Measurements from ENCODE around the gene PDE4DIP. TPM values are rescaled to one million over a fixed set of nuclear protein-coding genes. Genes with fewer than 3 reads are reported as not detected.
"Not testable (repeated sequence)": the region's sequence is repeated elsewhere in the genome, so short reads cannot be mapped to it uniquely, and the experiment has no call there.

PDE4DIP gene
- total RNA-seq, 2 experiments from 2014 or later: 21.0 to 21.9 TPM

DNA sequence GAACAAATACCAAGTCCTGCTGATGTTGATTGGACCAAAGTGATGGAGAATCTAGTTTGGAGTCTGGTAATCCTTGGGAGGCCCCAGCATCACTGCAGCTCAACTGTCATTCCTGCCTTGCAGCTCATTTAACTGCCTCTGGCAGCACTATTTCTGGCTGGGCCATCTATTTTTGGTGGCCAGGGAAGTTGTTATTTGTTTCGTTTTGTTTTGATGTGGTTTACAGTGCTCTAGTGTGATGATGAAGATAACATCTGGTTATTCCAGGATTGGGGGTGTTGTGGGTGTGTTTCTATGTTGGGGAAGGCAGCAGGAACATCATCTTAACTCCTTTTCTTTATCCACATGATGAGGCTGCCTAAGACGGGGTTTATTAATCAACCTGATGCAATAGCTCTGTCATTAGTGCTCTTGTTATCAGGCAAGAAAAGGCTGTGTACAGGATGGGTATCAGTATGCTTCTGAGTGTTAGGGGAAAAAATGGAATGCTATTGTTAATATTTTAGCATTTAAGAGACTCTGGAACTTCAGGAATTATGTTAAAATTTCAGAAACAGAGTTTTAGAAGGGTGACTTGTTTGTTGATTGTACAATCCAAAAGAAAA, 35.7 kb downstream of the PDE4DIP start:
- ATAC-seq; DNase-seq; H3K36me3 Mint-ChIP-seq (ENCODE audit: low read depth); intact Hi-C loops (cut with DNase I, micrococcal nuclease); POLR2A ChIA-PET; H3K27me3 Mint-ChIP-seq; H3K4me3 Mint-ChIP-seq; CTCF ChIA-PET; H3K9me3 Mint-ChIP-seq (ENCODE audit: low read depth); H3K4me1 Mint-ChIP-seq; H3K27ac Mint-ChIP-seq: not testable (repeated sequence)

DNA sequence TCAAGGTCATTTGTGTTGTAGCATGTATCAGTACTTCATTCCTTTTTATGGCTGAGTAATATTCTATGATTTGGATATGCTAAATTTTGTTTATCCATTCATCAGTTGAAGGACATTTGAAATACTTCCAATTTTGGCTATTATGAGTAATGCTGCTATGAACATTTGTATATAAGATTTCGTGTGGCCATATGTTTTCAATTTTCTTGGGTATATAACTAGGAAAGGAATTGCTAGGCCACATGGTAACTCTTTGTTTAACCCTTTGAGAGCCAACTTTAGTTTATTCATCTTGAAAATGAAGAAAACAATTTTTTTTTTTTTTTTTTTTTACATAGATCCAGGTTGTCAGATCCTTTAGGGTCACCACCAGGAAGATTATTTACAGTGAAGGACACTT, 37.0 kb downstream of the PDE4DIP start:
- DNase-seq; H3K27me3 Mint-ChIP-seq; intact Hi-C loops (cut with DNase I, micrococcal nuclease); H3K9me3 Mint-ChIP-seq (ENCODE audit: low read depth); H3K36me3 Mint-ChIP-seq (ENCODE audit: low read depth); H3K4me1 Mint-ChIP-seq; H3K4me3 Mint-ChIP-seq; H3K27ac Mint-ChIP-seq; POLR2A ChIA-PET; CTCF ChIA-PET; ATAC-seq: not testable (repeated sequence)

DNA sequence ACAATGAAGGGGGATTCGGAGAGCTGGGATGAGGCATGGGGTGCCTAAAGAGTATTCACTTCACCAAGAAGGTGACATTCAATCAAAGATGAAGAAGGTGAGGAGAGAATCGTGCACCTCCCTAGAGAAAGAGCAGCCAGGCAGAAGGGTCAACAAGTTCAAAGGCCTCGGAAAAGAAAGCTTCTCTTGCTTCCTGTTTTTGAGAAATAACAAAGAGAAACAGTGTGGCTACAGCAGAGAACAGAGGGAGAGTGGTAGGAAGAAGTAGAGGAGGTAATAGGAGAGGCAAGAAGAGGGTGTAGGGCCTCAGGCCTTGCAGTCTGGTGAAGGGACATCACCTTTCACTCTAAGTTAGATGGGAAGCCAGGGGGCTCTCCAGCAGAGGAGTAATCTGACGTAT, 41.0 kb downstream of the PDE4DIP start:
- POLR2A ChIA-PET; H3K27ac Mint-ChIP-seq; H3K36me3 Mint-ChIP-seq (ENCODE audit: low read depth); H3K4me1 Mint-ChIP-seq; H3K9me3 Mint-ChIP-seq (ENCODE audit: low read depth); H3K4me3 Mint-ChIP-seq; H3K27me3 Mint-ChIP-seq; CTCF ChIA-PET; DNase-seq; intact Hi-C loops (cut with DNase I, micrococcal nuclease): not testable (repeated sequence)
- ATAC-seq: peak; percentile 6

DNA sequence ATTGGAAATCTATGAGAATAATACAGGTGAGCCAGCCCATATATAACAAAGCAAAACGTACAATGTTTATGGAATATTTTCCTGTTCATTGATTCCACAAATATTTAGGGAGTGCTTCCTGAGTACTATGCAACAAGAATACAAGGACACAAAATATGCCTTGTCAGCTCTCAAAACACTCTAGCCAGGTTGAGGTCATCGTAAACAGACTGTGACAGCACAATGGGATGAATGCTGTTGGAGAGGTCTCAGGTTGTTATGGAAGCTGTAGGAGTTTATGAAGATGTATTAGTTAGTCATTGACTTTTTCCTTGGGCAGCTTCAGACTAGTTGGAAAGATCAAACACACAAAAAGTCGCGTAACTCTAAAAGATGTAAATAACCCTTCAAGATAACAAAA, 42.1 kb downstream of the PDE4DIP start:
- DNase-seq; H3K4me3 Mint-ChIP-seq; POLR2A ChIA-PET; ATAC-seq; H3K36me3 Mint-ChIP-seq (ENCODE audit: low read depth); H3K27me3 Mint-ChIP-seq; H3K9me3 Mint-ChIP-seq (ENCODE audit: low read depth); H3K4me1 Mint-ChIP-seq; CTCF ChIA-PET; H3K27ac Mint-ChIP-seq; intact Hi-C loops (cut with DNase I, micrococcal nuclease): not testable (repeated sequence)

DNA sequence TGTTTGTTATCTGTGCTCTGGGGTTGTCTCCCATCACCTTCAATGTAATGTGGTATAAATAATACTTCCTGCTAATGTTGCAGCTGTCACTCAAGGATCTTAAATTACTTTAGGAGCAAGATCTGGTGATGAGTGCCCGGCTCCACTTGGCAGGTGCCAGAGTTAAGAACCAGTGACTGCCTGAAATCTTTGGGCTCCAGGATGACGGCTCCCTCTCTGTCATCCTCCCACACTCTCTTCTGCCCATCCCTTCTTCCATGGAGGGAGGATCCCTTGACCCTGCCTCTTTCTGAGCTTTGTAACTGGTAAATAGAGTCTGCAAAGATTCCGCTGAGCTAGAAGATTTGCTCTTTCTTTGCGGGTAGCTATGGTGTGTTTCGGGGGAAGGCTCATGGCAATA, 44.4 kb downstream of the PDE4DIP start:
- H3K36me3 Mint-ChIP-seq (ENCODE audit: low read depth); POLR2A ChIA-PET; H3K27ac Mint-ChIP-seq; intact Hi-C loops (cut with DNase I, micrococcal nuclease); H3K9me3 Mint-ChIP-seq (ENCODE audit: low read depth); ATAC-seq; CTCF ChIA-PET; H3K4me1 Mint-ChIP-seq; H3K27me3 Mint-ChIP-seq; H3K4me3 Mint-ChIP-seq; DNase-seq: not testable (repeated sequence)

DNA sequence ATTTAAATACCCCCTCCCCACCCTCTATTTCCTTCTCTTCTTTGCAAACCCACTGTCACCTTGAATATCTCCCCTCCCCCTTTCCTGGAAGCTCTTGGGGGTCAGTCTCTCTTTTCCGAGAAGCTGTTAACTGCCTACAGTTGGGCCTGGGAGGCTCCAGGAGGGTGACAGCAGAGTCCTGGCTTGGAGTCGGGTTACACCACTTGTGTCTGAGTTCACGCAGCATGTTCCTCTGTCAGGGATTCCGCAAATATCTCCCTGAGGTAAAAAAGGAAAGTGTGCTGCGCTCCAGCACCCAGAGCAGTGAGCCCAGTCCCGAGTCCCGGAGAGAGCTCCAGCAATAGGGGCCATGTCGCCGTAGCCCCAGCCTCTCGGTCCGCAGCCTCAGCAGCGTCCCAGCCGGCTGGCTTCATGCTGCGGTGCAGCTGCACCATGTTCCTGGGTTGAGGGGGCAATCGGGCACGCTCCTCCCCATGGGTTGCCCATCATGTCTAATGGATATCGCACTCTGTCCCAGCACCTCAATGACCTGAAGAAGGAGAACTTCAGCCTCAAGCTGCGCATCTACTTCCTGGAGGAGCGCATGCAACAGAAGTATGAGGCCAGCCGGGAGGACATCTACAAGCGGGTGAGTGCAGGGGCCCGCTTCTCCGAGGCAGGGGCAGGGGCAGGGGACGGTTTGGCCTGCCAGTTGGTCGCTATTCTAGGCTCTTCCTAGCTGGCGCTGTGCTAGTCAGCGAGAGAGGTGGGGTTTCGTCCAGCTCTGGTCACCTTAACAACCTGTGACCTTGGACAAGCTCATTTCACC, 45.2 kb downstream of the PDE4DIP start:
- H3K4me1 Mint-ChIP-seq; H3K36me3 Mint-ChIP-seq (ENCODE audit: low read depth); POLR2A ChIA-PET; ATAC-seq; H3K4me3 Mint-ChIP-seq; H3K27ac Mint-ChIP-seq; CTCF ChIA-PET; intact Hi-C loops (cut with DNase I, micrococcal nuclease); H3K9me3 Mint-ChIP-seq (ENCODE audit: low read depth); H3K27me3 Mint-ChIP-seq; DNase-seq: not testable (repeated sequence)

DNA sequence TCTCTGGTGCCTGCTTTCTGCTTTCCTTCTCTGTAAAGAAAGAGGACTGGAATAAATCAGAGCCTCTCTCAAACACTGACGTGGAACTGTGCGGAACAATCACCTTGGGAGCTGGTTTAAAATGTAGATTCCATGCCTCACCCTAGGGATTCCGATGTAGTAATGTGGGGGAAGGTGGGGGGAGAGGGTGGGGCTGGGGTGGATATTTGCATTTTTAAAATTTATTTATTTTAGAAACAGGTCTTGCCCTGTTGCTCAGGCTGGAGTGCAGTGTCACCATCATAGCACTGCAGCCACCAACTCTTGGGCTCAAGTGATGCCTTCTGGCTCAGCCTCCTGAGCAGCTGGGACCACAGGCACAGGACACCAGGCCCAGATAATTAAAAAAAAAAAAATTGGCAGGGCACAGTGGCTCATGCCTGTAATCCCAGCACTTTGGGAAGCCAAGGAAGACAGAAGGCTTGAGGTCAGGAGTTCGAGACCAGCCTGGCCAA, 45.9 kb downstream of the PDE4DIP start:
- H3K4me3 Mint-ChIP-seq; H3K36me3 Mint-ChIP-seq (ENCODE audit: low read depth); POLR2A ChIA-PET; H3K9me3 Mint-ChIP-seq (ENCODE audit: low read depth); DNase-seq; H3K4me1 Mint-ChIP-seq; CTCF ChIA-PET; ATAC-seq; H3K27me3 Mint-ChIP-seq; intact Hi-C loops (cut with DNase I, micrococcal nuclease); H3K27ac Mint-ChIP-seq: not testable (repeated sequence)

DNA sequence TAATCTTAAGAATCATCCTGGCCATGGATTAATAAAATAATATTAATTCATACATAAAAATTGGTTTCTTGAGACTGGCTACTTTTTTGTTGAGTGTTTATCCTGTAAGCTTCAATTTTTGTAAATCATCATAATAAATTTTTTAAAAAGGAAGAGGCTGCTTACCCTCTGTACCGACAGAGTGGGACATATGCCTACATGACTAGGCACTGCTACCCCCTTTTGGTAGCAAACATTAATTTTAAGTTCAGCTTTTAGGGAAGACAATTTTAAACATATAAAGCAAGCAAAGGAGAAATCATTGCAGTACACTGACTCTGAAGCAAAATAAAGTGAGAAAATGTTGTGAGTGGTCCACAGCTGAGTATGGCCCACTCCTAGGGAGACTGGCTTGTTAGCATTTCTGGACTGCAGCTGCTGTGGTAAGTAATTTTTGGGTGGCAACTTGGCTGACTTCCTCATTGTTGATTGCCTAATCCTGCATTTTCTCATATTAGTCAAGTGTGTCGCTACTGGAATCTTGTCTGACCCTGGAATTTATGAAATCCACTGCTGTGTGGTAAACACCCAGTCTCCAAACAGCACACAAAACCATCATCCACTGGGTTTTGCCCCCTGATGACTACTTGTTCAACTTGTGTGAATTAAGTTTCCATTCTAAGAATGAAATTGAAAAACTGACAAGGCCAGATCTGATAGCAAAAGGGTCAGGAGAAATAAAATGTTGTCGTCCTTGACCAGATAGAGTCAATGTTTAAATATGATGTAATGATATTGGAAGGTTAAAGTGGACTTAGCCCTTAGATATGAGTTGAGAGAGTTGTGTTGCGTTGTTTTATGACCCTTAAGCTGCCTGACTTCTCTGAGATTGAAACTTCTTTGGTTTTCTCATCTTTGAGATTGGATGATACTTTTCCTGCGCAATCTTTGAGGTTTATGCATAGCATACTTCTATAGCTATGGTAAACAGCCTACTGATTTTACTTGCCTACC, 50.4 kb downstream of the PDE4DIP start:
- H3K9me3 Mint-ChIP-seq (ENCODE audit: low read depth); H3K4me3 Mint-ChIP-seq; POLR2A ChIA-PET; DNase-seq; intact Hi-C loops (cut with DNase I, micrococcal nuclease); H3K4me1 Mint-ChIP-seq; H3K27ac Mint-ChIP-seq; H3K27me3 Mint-ChIP-seq; H3K36me3 Mint-ChIP-seq (ENCODE audit: low read depth); CTCF ChIA-PET; ATAC-seq: not testable (repeated sequence)

DNA sequence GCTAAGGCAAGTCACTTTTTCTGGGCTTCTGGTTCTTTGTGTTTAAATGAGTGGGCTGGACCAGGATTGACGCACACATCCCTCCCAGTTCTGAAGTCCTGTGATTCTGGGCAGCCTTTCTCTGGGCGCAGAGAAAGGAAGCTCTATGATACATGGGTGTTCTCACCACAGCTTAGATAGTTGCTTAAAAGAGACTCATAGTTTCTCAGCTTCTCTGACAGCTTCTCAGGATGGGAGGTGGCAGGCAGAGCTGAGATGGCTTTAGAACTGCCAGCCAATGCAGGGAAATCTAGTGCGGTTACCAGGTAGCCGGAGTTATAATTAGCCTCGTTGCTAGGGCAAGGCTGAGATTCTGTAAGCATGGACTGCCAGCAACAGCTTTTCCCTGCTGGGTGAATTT, 55.8 kb downstream of the PDE4DIP start:
- H3K4me3 Mint-ChIP-seq; H3K4me1 Mint-ChIP-seq; H3K9me3 Mint-ChIP-seq (ENCODE audit: low read depth); POLR2A ChIA-PET; H3K27me3 Mint-ChIP-seq; intact Hi-C loops (cut with DNase I, micrococcal nuclease); CTCF ChIA-PET; DNase-seq; H3K27ac Mint-ChIP-seq; H3K36me3 Mint-ChIP-seq (ENCODE audit: low read depth): not testable (repeated sequence)
- peak; percentile 66 for ATAC-seq

DNA sequence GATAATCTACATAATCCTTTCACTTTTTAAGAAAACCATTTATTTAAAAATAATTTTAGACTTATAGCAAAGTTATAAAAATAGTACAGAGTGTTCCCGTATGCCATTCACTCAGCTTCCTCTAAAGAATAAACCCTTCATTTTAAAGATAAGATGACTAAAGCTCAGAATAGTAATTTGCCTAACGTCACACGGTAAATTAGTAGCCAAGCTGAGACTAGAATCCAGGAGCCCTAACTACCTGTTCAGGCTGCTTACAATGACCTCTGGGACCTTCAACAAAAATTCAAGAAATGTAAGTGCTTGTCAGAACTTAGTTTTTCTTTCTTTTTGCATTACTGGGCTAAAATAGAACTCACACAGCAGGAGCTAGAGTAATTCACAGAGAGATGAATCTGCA, 56.5 kb downstream of the PDE4DIP start:
- H3K4me3 Mint-ChIP-seq; DNase-seq; H3K4me1 Mint-ChIP-seq; H3K36me3 Mint-ChIP-seq (ENCODE audit: low read depth); H3K27me3 Mint-ChIP-seq; intact Hi-C loops (cut with DNase I, micrococcal nuclease); H3K9me3 Mint-ChIP-seq (ENCODE audit: low read depth); CTCF ChIA-PET; POLR2A ChIA-PET; H3K27ac Mint-ChIP-seq; ATAC-seq: not testable (repeated sequence)

DNA sequence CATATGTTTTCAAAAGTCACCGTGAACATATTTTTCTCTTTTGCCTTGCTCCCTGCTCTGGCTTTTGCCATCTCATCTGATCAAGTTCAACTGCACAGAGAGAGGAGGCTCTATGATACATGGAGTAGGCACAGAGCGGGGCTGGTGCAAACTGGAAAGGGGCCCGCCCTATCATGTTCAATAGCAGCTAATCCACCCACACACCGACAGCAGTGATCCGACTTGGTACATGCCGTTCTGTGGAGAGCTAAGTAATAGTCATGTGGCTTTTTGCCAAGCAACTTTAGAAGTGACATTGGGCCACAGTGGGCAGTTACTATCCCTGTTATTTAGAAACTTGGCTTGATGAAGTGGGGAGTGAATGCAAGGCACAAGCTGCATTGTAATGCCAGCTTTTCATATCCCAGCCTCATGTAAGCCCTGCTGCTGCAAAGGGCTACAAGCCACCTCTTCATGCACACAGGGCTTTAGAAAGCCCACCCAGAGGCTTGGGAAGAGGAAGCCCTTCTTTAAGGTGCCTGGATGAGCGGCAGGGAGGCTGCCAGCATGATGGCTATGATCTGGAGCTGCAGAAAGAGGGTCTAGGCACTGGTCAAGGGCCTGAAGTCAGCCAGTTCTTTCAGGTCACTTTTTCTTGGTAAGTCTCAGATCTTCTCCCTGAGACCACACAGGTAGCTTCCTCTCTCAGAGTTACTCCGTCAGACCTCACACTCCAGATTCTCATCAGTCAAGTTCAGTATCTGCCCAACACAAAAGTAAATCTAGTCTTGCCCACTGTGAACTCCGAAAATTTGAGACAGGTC, 57.1 kb downstream of the PDE4DIP start:
- peak overlapping the region; percentile 37 for H3K27ac Mint-ChIP-seq

More for the DNA sequence above, 57.1 kb downstream of the PDE4DIP start:
- H3K36me3 Mint-ChIP-seq (ENCODE audit: low read depth); intact Hi-C loops (cut with DNase I, micrococcal nuclease); H3K4me1 Mint-ChIP-seq; CTCF ChIA-PET; DNase-seq; POLR2A ChIA-PET; H3K9me3 Mint-ChIP-seq (ENCODE audit: low read depth); H3K4me3 Mint-ChIP-seq; H3K27me3 Mint-ChIP-seq: not testable (repeated sequence)
- ATAC-seq: peak; percentile 94

Measured in activated CD4-positive, alpha-beta T cell treated with anti-CD3 and anti-CD28 coated beads for 36 hours (primary cell).